ENCODE data around the gene GPR141. TPM values are rescaled to one million over a fixed set of nuclear protein-coding genes. Genes with fewer than 3 reads are reported as not detected.

The GPR141 gene
- total RNA-seq, 1 experiment from 2014 or later = not detected

GRCh38 chr7:37775921-37776320, 92.4 kb downstream of the GPR141 start:
- TF ChIP-seq CTCF (IDR thresholded peaks at IDR 0.05; ENCODE audit: insufficient read depth in 1 of 2, low read depth in 1 of 2, low read length in 1 of 2, severe bottlenecking in 1 of 2, unreplicated experiment in 1 of 2) = no peak
- H3K4me1 ChIP-seq = no peaks in the 10 kb centered on the region
- intact Hi-C loops (cut with micrococcal nuclease; ENCODE audit: unreplicated experiment) = no loop called here
- Mint-ChIP-seq H3K4me1 (ENCODE audit: low read depth, unreplicated experiment) (no peaks in the 10 kb centered on the region), H3K9me3 (ENCODE audit: unreplicated experiment) (peaks cover 15% of the 10 kb centered on the region), H3K4me3 (ENCODE audit: unreplicated experiment) (no peak overlapping the region), H3K36me3 (ENCODE audit: insufficient read depth, unreplicated experiment) (no peaks in the 10 kb centered on the region), H3K27me3 (ENCODE audit: insufficient read depth, unreplicated experiment) (peaks cover 3% of the 10 kb centered on the region), H3K27ac (ENCODE audit: unreplicated experiment) (no peak overlapping the region)
- no peaks in the 10 kb centered on the region for H3K36me3 ChIP-seq (ENCODE audit: control insufficient read depth, insufficient read depth, low read length)
- BruUV-seq (replicated peaks) = no TSS peak
- ChIA-PET CTCF (no interaction called here), POLR2A (no interaction called here)
- no peaks in the 10 kb centered on the region; the same call in 1 of the 2 replicates for H3K9me3 ChIP-seq
- H3K4me3 ChIP-seq (ENCODE audit: low read depth, low read length) = no peak overlapping the region
- DNase-seq = no peak
- H3K27me3 ChIP-seq (replicated peaks; ENCODE audit: control insufficient read depth, insufficient read depth, low read length) = no peaks in the 10 kb centered on the region

GRCh38 chr7:37781156-37781555, 97.6 kb downstream of the GPR141 start:
- Histone ChIP-seq H3K4me3 (ENCODE audit: low read depth, low read length) (no peak overlapping the region), H3K4me1 (no peaks in the 10 kb centered on the region), H3K9me3 (no peaks in the 10 kb centered on the region), H3K36me3 (ENCODE audit: control insufficient read depth, insufficient read depth, low read length) (no peaks in the 10 kb centered on the region), H3K27me3 (replicated peaks; ENCODE audit: control insufficient read depth, insufficient read depth, low read length) (no peaks in the 10 kb centered on the region)
- peaks cover 15% of the 10 kb centered on the region for H3K9me3 Mint-ChIP-seq (ENCODE audit: unreplicated experiment)
- POLR2A ChIA-PET = no interaction called here
- TF ChIP-seq CTCF (IDR thresholded peaks at IDR 0.05; ENCODE audit: insufficient read depth in 1 of 2, low read depth in 1 of 2, low read length in 1 of 2, severe bottlenecking in 1 of 2, unreplicated experiment in 1 of 2) = no peak
- no peak for DNase-seq
- H3K4me1 Mint-ChIP-seq (ENCODE audit: low read depth, unreplicated experiment) = no peaks in the 10 kb centered on the region
- no TSS peak for BruUV-seq (replicated peaks)
- intact Hi-C loops (cut with micrococcal nuclease; ENCODE audit: unreplicated experiment) = no loop called here
- H3K27me3 Mint-ChIP-seq (ENCODE audit: insufficient read depth, unreplicated experiment) = no peaks in the 10 kb centered on the region
- CTCF ChIA-PET = no interaction called here
- no peak overlapping the region for H3K27ac Mint-ChIP-seq (ENCODE audit: unreplicated experiment)
- H3K36me3 Mint-ChIP-seq (ENCODE audit: insufficient read depth, unreplicated experiment) = no peaks in the 10 kb centered on the region
- H3K4me3 Mint-ChIP-seq (ENCODE audit: unreplicated experiment) = no peak overlapping the region

GRCh38 chr7:37782166-37782565, 98.6 kb downstream of the GPR141 start:
- Mint-ChIP-seq H3K36me3 (ENCODE audit: insufficient read depth, unreplicated experiment) (no peaks in the 10 kb centered on the region), H3K4me1 (ENCODE audit: low read depth, unreplicated experiment) (no peaks in the 10 kb centered on the region), H3K9me3 (ENCODE audit: unreplicated experiment) (peaks cover 14% of the 10 kb centered on the region), H3K27ac (ENCODE audit: unreplicated experiment) (no peak overlapping the region), H3K4me3 (ENCODE audit: unreplicated experiment) (no peak overlapping the region), H3K27me3 (ENCODE audit: insufficient read depth, unreplicated experiment) (no peaks in the 10 kb centered on the region)
- H3K4me3 ChIP-seq (ENCODE audit: low read depth, low read length) = no peak overlapping the region
- no peaks in the 10 kb centered on the region for H3K9me3 ChIP-seq
- CTCF ChIA-PET = no interaction called here
- no TSS peak for BruUV-seq (replicated peaks)
- intact Hi-C loops (cut with micrococcal nuclease; ENCODE audit: unreplicated experiment) = no loop called here
- DNase-seq = no peak
- no peaks in the 10 kb centered on the region for H3K27me3 ChIP-seq (replicated peaks; ENCODE audit: control insufficient read depth, insufficient read depth, low read length)
- no peak for TF ChIP-seq CTCF (IDR thresholded peaks at IDR 0.05; ENCODE audit: insufficient read depth in 1 of 2, low read depth in 1 of 2, low read length in 1 of 2, severe bottlenecking in 1 of 2, unreplicated experiment in 1 of 2)
- no peaks in the 10 kb centered on the region for H3K36me3 ChIP-seq (ENCODE audit: control insufficient read depth, insufficient read depth, low read length)
- H3K4me1 ChIP-seq = no peaks in the 10 kb centered on the region
- POLR2A ChIA-PET = no interaction called here
